Neural progenitor cell (in vitro differentiated cells): ENCODE measurements around the gene CBLN1. TPM values are rescaled to one million over a fixed set of nuclear protein-coding genes. Genes with fewer than 3 reads are reported as not detected.

Experiments
- DNase-seq: peaks from one replicate; pipeline ENCODE4 v3.0.0-alpha.2; 2016; ENCODE audit warnings: low spot score
- H2AFZ ChIP-seq: fragments of 200-600 bp; sonication (generic); replicated peaks from 2 replicates; pipeline ENCODE4 v1.6.1; 2016; ENCODE audit warnings: antibody characterized with exemption
- H3F3A ChIP-seq: fragments of 200-600 bp; sonication (generic); 2 replicates; pipeline ENCODE4 v1.6.1; 2016; ENCODE audit warnings: antibody characterized with exemption, low read depth
- H3K27ac ChIP-seq: fragments of 200-600 bp; sonication (generic); 2 replicates; pipeline ENCODE4 v1.5.1; 2016; ENCODE audit warnings: mild to moderate bottlenecking
- H3K27me3 ChIP-seq: fragments of 200-600 bp; sonication (generic); 2 replicates; pipeline ENCODE4 v1.6.1; 2016; ENCODE audit warnings: mild to moderate bottlenecking, moderate library complexity
- H3K36me3 ChIP-seq: fragments of 200-600 bp; sonication (generic); 2 replicates; pipeline ENCODE4 v1.5.1; 2016
- H3K4me1 ChIP-seq: fragments of 200-600 bp; sonication (generic); 2 replicates; pipeline ENCODE4 v1.6.1; 2016; ENCODE audit warnings: mixed run types
- H3K4me2 ChIP-seq: fragments of 200-600 bp; sonication (generic); 2 replicates; pipeline ENCODE4 v1.6.1; 2016
- H3K4me3 ChIP-seq: fragments of 200-600 bp; sonication (generic); 2 replicates; pipeline ENCODE4 v1.5.1; 2016
- H3K79me2 ChIP-seq: fragments of 200-600 bp; sonication (generic); 2 replicates; pipeline ENCODE4 v1.6.1; 2016; ENCODE audit warnings: low read depth
- H3K9ac ChIP-seq: fragments of 200-600 bp; sonication (generic); 2 replicates; pipeline ENCODE4 v1.6.1; 2016
- H3K9me3 ChIP-seq: fragments of 200-600 bp; sonication (generic); 2 replicates; pipeline ENCODE4 v1.5.1; 2016; ENCODE audit warnings: low read depth
- H4K20me1 ChIP-seq: fragments of 200-600 bp; sonication (generic); 2 replicates; pipeline ENCODE4 v1.6.1; 2016; ENCODE audit warnings: low read depth
- H3K27ac Mint-ChIP-seq: 3 replicates; pipeline ENCODE4 v1.8.0; 2021; ENCODE audit warnings: mixed read lengths
- H3K27me3 Mint-ChIP-seq: 2 replicates; pipeline ENCODE4 v1.8.0; 2022; ENCODE audit warnings: low read depth, mild to moderate bottlenecking, inconsistent platforms, moderate library complexity, mixed read lengths; ENCODE audit not compliant: insufficient read depth
- H3K36me3 Mint-ChIP-seq: 3 replicates; pipeline ENCODE4 v1.8.0; 2021; ENCODE audit warnings: mixed read lengths
- H3K4me1 Mint-ChIP-seq: 3 replicates; pipeline ENCODE4 v1.8.0; 2021; ENCODE audit warnings: mixed read lengths
- H3K4me3 Mint-ChIP-seq: 3 replicates; pipeline ENCODE4 v1.8.0; 2021; ENCODE audit warnings: mild to moderate bottlenecking, moderate library complexity, mixed read lengths
- H3K9me3 Mint-ChIP-seq: 3 replicates; pipeline ENCODE4 v1.8.0; 2020; ENCODE audit warnings: mixed read lengths
- EZH2 ChIP-seq: fragments of 200-600 bp; sonication (generic); IDR thresholded peaks from 2 replicates; pipeline ENCODE4 v1.6.1; 2017; ENCODE audit warnings: antibody characterized with exemption, mild to moderate bottlenecking, moderate library complexity
- EZH2phosphoT487 ChIP-seq: fragments of 200-600 bp; sonication (generic); IDR thresholded peaks from 2 replicates; pipeline ENCODE4 v1.6.1; 2017; ENCODE audit warnings: antibody characterized with exemption
- total RNA-seq: library from RNA; depleted of rRNA; stranded (reverse); fragments of >200 nt; gene quantifications from 2 replicates; pipeline ENCODE4 v1.2.3, GENCODE V29; 2015; ENCODE audit warnings: low replicate concordance
- TF ChIP-seq, protein P1 (sequence below): fragments of 200-600 bp; sonication (generic); IDR thresholded peaks from 2 replicates; pipeline ENCODE4 v1.5.1; 2017; ENCODE audit warnings: antibody characterized with exemption, mild to moderate bottlenecking

Gene CBLN1
- total RNA-seq, 1 donor from 2014 or later = 0.11 TPM

DNA sequence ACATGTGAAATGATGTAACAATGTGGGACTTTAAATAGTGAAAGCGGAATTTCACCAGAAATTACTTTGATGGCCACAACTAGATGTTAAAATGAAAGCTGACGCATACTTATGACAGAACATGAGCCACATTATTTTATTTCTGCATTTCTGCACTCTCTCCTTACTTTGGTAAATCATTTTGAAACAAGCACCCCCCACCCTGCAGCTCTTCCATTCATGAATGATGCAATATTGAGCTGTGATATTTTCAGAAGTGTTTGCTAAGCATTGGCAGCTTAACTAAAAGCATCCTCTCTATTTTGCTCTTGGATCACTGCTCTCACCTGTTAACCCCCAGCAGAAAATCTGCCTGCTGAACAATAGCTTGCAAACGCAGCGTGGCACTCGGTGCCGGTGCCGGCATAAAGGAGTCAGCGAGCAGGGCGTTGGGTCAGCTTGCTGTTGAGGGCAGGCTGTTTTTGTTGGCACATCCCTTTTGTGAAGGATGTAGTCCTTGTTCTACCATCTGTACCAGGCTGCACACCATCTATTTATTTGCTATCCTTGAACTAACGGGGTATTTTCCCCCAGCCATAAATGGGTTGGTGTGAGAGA is 30.8 kb upstream of the CBLN1 start:
- peak; percentile 38 for DNase-seq
- H4K20me1 ChIP-seq = no peaks in the 10 kb centered on the region
- H3K79me2 ChIP-seq = no peaks in the 10 kb centered on the region
- H3K36me3 ChIP-seq = no peaks in the 10 kb centered on the region
- H3K4me2 ChIP-seq = peak overlapping the region; percentile 10
- H3K4me3 Mint-ChIP-seq = no peak overlapping the region
- peaks cover 8% of the 10 kb centered on the region for H3K4me1 Mint-ChIP-seq
- H3K36me3 Mint-ChIP-seq = no peaks in the 10 kb centered on the region
- no peaks in the 10 kb centered on the region for H3F3A ChIP-seq
- TF ChIP-seq EZH2 (no peak), EZH2phosphoT487 (no peak)
- TF ChIP-seq, protein P1, sequence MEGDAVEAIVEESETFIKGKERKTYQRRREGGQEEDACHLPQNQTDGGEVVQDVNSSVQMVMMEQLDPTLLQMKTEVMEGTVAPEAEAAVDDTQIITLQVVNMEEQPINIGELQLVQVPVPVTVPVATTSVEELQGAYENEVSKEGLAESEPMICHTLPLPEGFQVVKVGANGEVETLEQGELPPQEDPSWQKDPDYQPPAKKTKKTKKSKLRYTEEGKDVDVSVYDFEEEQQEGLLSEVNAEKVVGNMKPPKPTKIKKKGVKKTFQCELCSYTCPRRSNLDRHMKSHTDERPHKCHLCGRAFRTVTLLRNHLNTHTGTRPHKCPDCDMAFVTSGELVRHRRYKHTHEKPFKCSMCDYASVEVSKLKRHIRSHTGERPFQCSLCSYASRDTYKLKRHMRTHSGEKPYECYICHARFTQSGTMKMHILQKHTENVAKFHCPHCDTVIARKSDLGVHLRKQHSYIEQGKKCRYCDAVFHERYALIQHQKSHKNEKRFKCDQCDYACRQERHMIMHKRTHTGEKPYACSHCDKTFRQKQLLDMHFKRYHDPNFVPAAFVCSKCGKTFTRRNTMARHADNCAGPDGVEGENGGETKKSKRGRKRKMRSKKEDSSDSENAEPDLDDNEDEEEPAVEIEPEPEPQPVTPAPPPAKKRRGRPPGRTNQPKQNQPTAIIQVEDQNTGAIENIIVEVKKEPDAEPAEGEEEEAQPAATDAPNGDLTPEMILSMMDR = no peak
- H3K4me3 ChIP-seq = no peak overlapping the region
- H3K9ac ChIP-seq = no peak overlapping the region
- no peak overlapping the region for H3K27ac ChIP-seq
- H3K9me3 Mint-ChIP-seq = no peaks in the 10 kb centered on the region
- H3K27me3 Mint-ChIP-seq = peaks cover 8% of the 10 kb centered on the region
- no peak overlapping the region for H3K27ac Mint-ChIP-seq
- no peaks in the 10 kb centered on the region for H3K27me3 ChIP-seq
- no peak overlapping the region for H2AFZ ChIP-seq
- no peaks in the 10 kb centered on the region for H3K9me3 ChIP-seq
- H3K4me1 ChIP-seq = peaks cover 5% of the 10 kb centered on the region

- DNase-seq = no peak
- Histone ChIP-seq H4K20me1 (no peaks in the 10 kb centered on the region), H3K4me1 (peaks cover 5% of the 10 kb centered on the region), H3K4me3 (no peak overlapping the region), H3K4me2 (no peak overlapping the region), H3K9ac (no peak overlapping the region), H3F3A (no peaks in the 10 kb centered on the region), H3K36me3 (no peaks in the 10 kb centered on the region), H2AFZ (no peak overlapping the region), H3K27me3 (no peaks in the 10 kb centered on the region), H3K9me3 (no peaks in the 10 kb centered on the region), H3K27ac (no peak overlapping the region), H3K79me2 (no peaks in the 10 kb centered on the region)
- Mint-ChIP-seq H3K27me3 (peaks cover 10% of the 10 kb centered on the region), H3K4me1 (peaks cover 8% of the 10 kb centered on the region), H3K36me3 (no peaks in the 10 kb centered on the region), H3K27ac (no peak overlapping the region), H3K4me3 (no peak overlapping the region), H3K9me3 (no peaks in the 10 kb centered on the region)
- TF ChIP-seq, protein P1 = no peak
- TF ChIP-seq EZH2phosphoT487 (no peak), EZH2 (no peak)
Observed at GRCh38 chr16:49311823-49312222, 30.2 kb upstream of the CBLN1 start.

GRCh38 chr16:49307176-49307575 is 25.5 kb upstream of the CBLN1 start:
- DNase-seq = no peak
- H3K79me2 ChIP-seq = no peaks in the 10 kb centered on the region
- H2AFZ ChIP-seq = no peak overlapping the region
- Mint-ChIP-seq H3K9me3 (no peaks in the 10 kb centered on the region), H3K4me1 (peaks cover under 1% of the 10 kb centered on the region), H3K4me3 (no peak overlapping the region), H3K27me3 (peaks cover 8% of the 10 kb centered on the region), H3K27ac (no peak overlapping the region), H3K36me3 (no peaks in the 10 kb centered on the region)
- peaks cover 1% of the 10 kb centered on the region for H3K4me1 ChIP-seq
- H3K27ac ChIP-seq = no peak overlapping the region
- H3K36me3 ChIP-seq = no peaks in the 10 kb centered on the region
- no peaks in the 10 kb centered on the region for H4K20me1 ChIP-seq
- no peaks in the 10 kb centered on the region for H3K27me3 ChIP-seq
- no peaks in the 10 kb centered on the region for H3F3A ChIP-seq
- H3K9ac ChIP-seq = no peak overlapping the region
- H3K4me3 ChIP-seq = no peak overlapping the region
- no peak for TF ChIP-seq EZH2phosphoT487
- TF ChIP-seq, protein P1 = no peak
- no peak for TF ChIP-seq EZH2
- H3K9me3 ChIP-seq = no peaks in the 10 kb centered on the region
- no peak overlapping the region for H3K4me2 ChIP-seq
